HCT116 (cell line): ENCODE data around the gene LMOD1. TPM values are rescaled to one million over a fixed set of nuclear protein-coding genes. Genes with fewer than 3 reads are reported as not detected.

ENCODE experiments used
- ATF3 ChIP-seq: IDR thresholded peaks from 2 replicates; pipeline ENCODE4 v1.6.1; 2012
- ELF1 ChIP-seq: IDR thresholded peaks from 2 replicates; pipeline ENCODE4 v1.6.1; 2012; ENCODE audit warnings: low read depth, borderline replicate concordance
- EZH2phosphoT487 ChIP-seq: fragments of 200-600 bp; IDR thresholded peaks from 2 replicates; pipeline ENCODE4 v1.6.1; 2018; ENCODE audit warnings: antibody characterized with exemption, borderline replicate concordance
- JUND ChIP-seq: IDR thresholded peaks from 2 replicates; pipeline ENCODE4 v1.6.1; 2012
- MAX ChIP-seq: IDR thresholded peaks from 2 replicates; pipeline ENCODE4 v1.6.1; 2012
- POLR2AphosphoS5 ChIP-seq: IDR thresholded peaks from 2 replicates; pipeline ENCODE4 v1.6.1; 2011; ENCODE audit warnings: mild to moderate bottlenecking, low read depth, low read length, moderate library complexity
- RAD21 ChIP-seq: IDR thresholded peaks from 2 replicates; pipeline ENCODE4 v1.6.1; 2012; ENCODE audit warnings: low read depth, mild to moderate bottlenecking
- REST ChIP-seq: IDR thresholded peaks from 2 replicates; pipeline ENCODE4 v1.6.1; 2012; ENCODE audit warnings: low read depth
- TCF7L2 ChIP-seq: IDR thresholded peaks from 2 replicates; pipeline ENCODE4 v1.7.0; 2011; ENCODE audit warnings: borderline replicate concordance, inconsistent platforms; ENCODE audit not compliant: insufficient read depth, insufficient read length; ENCODE audit errors: extremely low read depth
- YY1 ChIP-seq: IDR thresholded peaks from 2 replicates; pipeline ENCODE4 v1.6.1; 2011; ENCODE audit warnings: low read length, low read depth, moderate library complexity, mild to moderate bottlenecking; ENCODE audit not compliant: insufficient replicate concordance; ENCODE audit errors: extremely low read depth
- ZFX ChIP-seq: fragments of 450-650 bp; IDR thresholded peaks from 2 replicates; pipeline ENCODE4 v1.6.1; 2017
- ZNF274 ChIP-seq: fragments of 200-500 bp; sonication (Bioruptor generic); IDR thresholded peaks from 2 replicates; pipeline ENCODE4 v1.6.1; 2014; ENCODE audit warnings: mild to moderate bottlenecking, low read depth, low read length, inconsistent platforms
- total RNA-seq: library from RNA; stranded (reverse); gene quantifications from one replicate; pipeline ENCODE4 v1.2.1, GENCODE V29; 2021; ENCODE audit not compliant: unreplicated experiment

LMOD1 gene
- total RNA-seq, 1 experiment from 2014 or later: 0.12 TPM

- TF ChIP-seq REST: no peak
- no peak for TF ChIP-seq RAD21
- TF ChIP-seq POLR2AphosphoS5: no peak
- no peak for TF ChIP-seq YY1
- TF ChIP-seq ZNF274: no peak
- no peak for TF ChIP-seq TCF7L2
- no peak for TF ChIP-seq MAX
- no peak for TF ChIP-seq JUND
- TF ChIP-seq ATF3: no peak
- no peak for TF ChIP-seq EZH2phosphoT487
- no peak for TF ChIP-seq ZFX
- no peak for TF ChIP-seq ELF1
These were observed 19.8 kb upstream of the LMOD1 start (continued) for GRCh38 chr1:201966171-201966570.
